ENCODE results near the gene MUC4.
"Not testable (repeated sequence)": the region's sequence is repeated elsewhere in the genome, so short reads cannot be mapped to it uniquely, and the experiment has no call there.

DNA sequence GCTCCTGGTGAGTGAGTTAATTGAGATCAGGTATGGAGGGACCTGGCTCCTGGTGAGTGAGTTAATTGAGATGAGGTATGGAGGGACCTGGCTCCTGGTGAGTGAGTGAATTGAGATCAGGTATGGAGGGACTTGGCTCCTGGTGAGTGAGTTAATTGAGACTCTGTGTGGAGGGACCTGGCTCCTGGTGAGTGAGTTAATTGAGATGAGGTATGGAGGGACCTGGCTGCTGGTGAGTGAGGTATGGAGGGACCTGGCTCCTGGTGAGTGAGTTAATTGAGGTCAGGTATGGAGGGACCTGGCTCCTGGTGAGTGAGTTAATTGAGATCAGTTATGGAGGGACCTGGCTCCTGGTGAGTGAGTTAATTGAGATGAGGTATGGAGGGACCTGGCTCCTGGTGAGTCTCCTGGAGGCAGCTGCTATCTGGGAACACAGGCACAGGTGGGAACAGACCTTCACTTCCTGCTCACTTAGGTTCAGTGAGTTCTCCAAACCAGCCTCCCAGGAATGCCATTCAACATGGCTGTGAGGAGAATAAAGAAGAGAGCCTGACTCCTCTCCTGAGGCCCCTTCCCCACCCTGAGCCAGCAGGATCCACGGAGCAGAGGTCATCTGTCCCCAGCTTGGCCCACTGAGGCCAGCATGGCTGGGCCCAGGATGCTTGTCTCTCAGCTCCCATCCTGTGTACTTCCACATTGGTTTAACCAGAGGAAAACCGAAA is 100.5 kb downstream of the MUC4 start:
- not testable (repeated sequence) for TF ChIP-seq CTCF (IDR thresholded peaks at IDR 0.05; ENCODE audit: low read depth, low read length, missing input control); GABPA (IDR thresholded peaks at IDR 0.05 in 1 of 2, conservative IDR thresholded peaks at IDR 0.05 in 1 of 2); EGR1 (IDR thresholded peaks at IDR 0.05; ENCODE audit: low read depth in 2 of 2); ATF3 (IDR thresholded peaks at IDR 0.05); YY1 (IDR thresholded peaks at IDR 0.05); RAD21 (IDR thresholded peaks at IDR 0.05); MAX (IDR thresholded peaks at IDR 0.05)

Measured in liver (tissue), 3 donors.